OCI-LY3 (cell line): ENCODE results near the gene PARK7.

Experiments used
- H2AFZ ChIP-seq: fragments of 200-600, 300-600 bp; shearing (Covaris generic); 2 replicates; pipeline ENCODE4 v1.6.0; 2014; ENCODE audit warnings: antibody characterized with exemption, low read depth, low read length
- H3K27ac ChIP-seq: fragments of 200-600, 300-600 bp; sonication (generic); 2 replicates; pipeline ENCODE4 v1.5.1; 2014; ENCODE audit warnings: mild to moderate bottlenecking, low read length, moderate library complexity, mixed read lengths
- H3K27me3 ChIP-seq: fragments of 200-600, 300-600 bp; sonication (generic); 2 replicates; pipeline ENCODE4 v1.6.1; 2014; ENCODE audit warnings: low read depth, low read length, mixed read lengths
- H3K36me3 ChIP-seq: fragments of 200-600, 300-600 bp; sonication (generic); replicated peaks from 2 replicates; pipeline ENCODE3; 2014; ENCODE audit warnings: low read depth, low read length, mixed read lengths
- H3K4me1 ChIP-seq: fragments of 300-600, 200-600 bp; sonication (generic); 2 replicates; pipeline ENCODE4 v1.6.1; 2014; ENCODE audit warnings: low read length, mixed read lengths
- H3K4me2 ChIP-seq: fragments of 200-600, 300-600 bp; sonication (generic); 2 replicates; pipeline ENCODE4 v1.6.1; 2014; ENCODE audit warnings: low read length, mixed read lengths
- H3K4me3 ChIP-seq: fragments of 300-600, 200-600 bp; sonication (generic); 2 replicates; pipeline ENCODE4 v1.5.1; 2014; ENCODE audit warnings: antibody characterized with exemption, mild to moderate bottlenecking, low read length, moderate library complexity
- H3K79me2 ChIP-seq: fragments of 300-600, 200-600 bp; shearing (Covaris generic); 2 replicates; pipeline ENCODE4 v1.6.1; 2014; ENCODE audit warnings: mild to moderate bottlenecking, low read length, mixed read lengths
- H3K9ac ChIP-seq: fragments of 300-600, 200-600 bp; shearing (Covaris generic); 2 replicates; pipeline ENCODE4 v1.6.0; 2014; ENCODE audit warnings: mild to moderate bottlenecking, low read length, moderate library complexity
- H3K9me3 ChIP-seq: fragments of 200-600, 300-600 bp; shearing (Covaris generic); 2 replicates; pipeline ENCODE4 v1.6.1; 2014; ENCODE audit warnings: low read length, mixed read lengths; ENCODE audit not compliant: insufficient read depth
- H4K20me1 ChIP-seq: fragments of 200-600, 300-600 bp; sonication (generic); 2 replicates; pipeline ENCODE4 v1.6.1; 2016; ENCODE audit warnings: low read length, mixed read lengths; ENCODE audit not compliant: insufficient read depth
- CTCF ChIP-seq: fragments of 200-600, 300-600 bp; sonication (generic); IDR thresholded peaks from 2 replicates; pipeline ENCODE4 v1.5.1; 2014; ENCODE audit warnings: antibody characterized with exemption, low read length, low read depth
- EZH2phosphoT487 ChIP-seq: fragments of 200-600 bp; shearing (Covaris generic); IDR thresholded peaks from 2 replicates; pipeline ENCODE4 v1.6.1; 2018; ENCODE audit warnings: antibody characterized with exemption, mixed run types, low read depth

The PARK7 gene

GRCh38 chr1:7972285-7972684 lies 10.8 kb downstream of the PARK7 start:
- no peak overlapping the region for H3K9ac ChIP-seq
- TF ChIP-seq EZH2phosphoT487, result no peak
- TF ChIP-seq CTCF, result no peak
- peaks cover 35% of the 10 kb centered on the region for H3K79me2 ChIP-seq
- H3K9me3 ChIP-seq, result no peaks in the 10 kb centered on the region
- H3K36me3 ChIP-seq, result peaks cover 36% of the 10 kb centered on the region
- no peak overlapping the region for H3K4me2 ChIP-seq
- no peak overlapping the region for H3K4me3 ChIP-seq
- no peaks in the 10 kb centered on the region for H4K20me1 ChIP-seq
- H3K27ac ChIP-seq, result no peak overlapping the region
- H3K4me1 ChIP-seq, result no peaks in the 10 kb centered on the region
- no peaks in the 10 kb centered on the region for H3K27me3 ChIP-seq
- no peak overlapping the region for H2AFZ ChIP-seq

DNA sequence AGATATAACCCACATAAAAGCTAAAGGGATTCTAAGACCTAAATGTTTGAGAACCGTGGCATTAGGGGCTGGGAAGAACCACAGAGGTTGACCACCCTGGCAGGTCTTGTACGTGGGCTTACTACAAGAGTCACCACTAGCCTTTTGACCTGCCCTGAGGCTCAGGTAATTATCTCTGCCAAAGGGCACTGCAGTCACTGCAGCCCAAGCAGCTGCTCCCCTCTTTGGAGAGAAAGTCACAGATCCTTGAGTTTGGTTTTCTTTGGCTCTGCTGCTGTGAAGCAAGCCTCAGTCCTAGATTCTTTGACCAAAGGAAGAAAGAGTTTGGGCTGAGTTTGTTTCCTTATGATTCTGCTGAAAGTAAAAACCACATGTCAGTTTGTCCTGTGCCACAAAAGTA lies 11.6 kb downstream of the PARK7 start:
- H4K20me1 ChIP-seq, result no peaks in the 10 kb centered on the region

DNA sequence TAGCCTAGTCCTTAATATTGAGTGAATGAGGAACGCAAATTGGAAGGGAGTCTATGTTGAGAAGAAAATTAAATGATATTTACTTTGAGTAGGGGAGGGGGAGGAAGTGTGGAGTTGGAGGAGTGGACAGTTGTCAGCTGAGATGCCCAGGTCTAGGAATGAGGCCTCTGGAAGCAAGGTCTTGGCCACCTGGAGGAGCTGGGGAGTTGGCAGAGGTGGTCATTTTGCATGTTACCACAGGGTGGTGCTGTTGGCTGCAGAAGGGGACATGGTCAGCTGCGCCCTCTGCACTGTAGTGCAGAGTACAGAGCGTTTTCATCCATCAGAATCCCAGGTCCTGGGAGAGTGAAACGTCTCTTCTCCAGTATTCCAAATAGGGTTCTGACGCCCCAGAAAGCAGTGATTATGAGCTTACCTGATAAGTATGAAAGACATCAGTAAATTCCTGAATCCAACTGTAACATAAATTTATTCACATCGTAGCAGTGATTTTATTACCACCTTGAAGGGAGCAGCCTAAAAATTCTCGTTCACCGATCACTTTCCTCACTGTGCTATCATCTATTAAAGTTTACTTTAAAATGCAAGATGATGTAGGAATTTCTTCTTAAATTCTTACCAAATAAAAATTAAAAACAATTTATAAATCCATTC lies 13.8 kb downstream of the PARK7 start:
- H3K27me3 ChIP-seq, result no peaks in the 10 kb centered on the region
- no peak overlapping the region for H3K4me3 ChIP-seq
- no peaks in the 10 kb centered on the region for H4K20me1 ChIP-seq

More for the DNA sequence above, 11.6 kb downstream of the PARK7 start:
- H3K4me1 ChIP-seq, result no peaks in the 10 kb centered on the region
- H3K79me2 ChIP-seq, result peaks cover 28% of the 10 kb centered on the region; the same call in 1 of the 2 replicates
- no peaks in the 10 kb centered on the region for H3K9me3 ChIP-seq
- TF ChIP-seq EZH2phosphoT487 (no peak), CTCF (no peak)
- no peak overlapping the region for H3K4me3 ChIP-seq
- peaks cover 32% of the 10 kb centered on the region for H3K36me3 ChIP-seq
- no peak overlapping the region for H3K27ac ChIP-seq
- no peak overlapping the region for H2AFZ ChIP-seq
- H3K9ac ChIP-seq, result no peak overlapping the region
- no peaks in the 10 kb centered on the region for H3K27me3 ChIP-seq
- H3K4me2 ChIP-seq, result no peak overlapping the region

GRCh38 chr1:7980984-7981383 lies 19.5 kb downstream of the PARK7 start:
- TF ChIP-seq CTCF (no peak), EZH2phosphoT487 (no peak)
- peaks cover 2% of the 10 kb centered on the region; the same call in 1 of the 2 replicates for H3K4me1 ChIP-seq
- no peaks in the 10 kb centered on the region for H3K27me3 ChIP-seq
- H3K36me3 ChIP-seq, result peaks cover 27% of the 10 kb centered on the region
- H3K79me2 ChIP-seq, result peaks cover 7% of the 10 kb centered on the region
- no peak overlapping the region for H2AFZ ChIP-seq
- H3K4me3 ChIP-seq, result no peak overlapping the region
- no peak overlapping the region for H3K9ac ChIP-seq
- H4K20me1 ChIP-seq, result no peaks in the 10 kb centered on the region
- H3K9me3 ChIP-seq, result no peaks in the 10 kb centered on the region
- no peak overlapping the region for H3K27ac ChIP-seq
- no peak overlapping the region for H3K4me2 ChIP-seq

More for the DNA sequence above, 13.8 kb downstream of the PARK7 start:
- Histone ChIP-seq H3K9me3 (no peaks in the 10 kb centered on the region), H3K36me3 (peaks cover 27% of the 10 kb centered on the region), H3K9ac (no peak overlapping the region), H3K4me1 (no peaks in the 10 kb centered on the region), H2AFZ (no peak overlapping the region), H3K4me2 (no peak overlapping the region), H3K79me2 (0 out of 2 replicates have a peak, but pooled peaks cover 17% of the 10 kb centered on the region), H3K27ac (no peak overlapping the region)
- TF ChIP-seq CTCF (peak; percentile 53), EZH2phosphoT487 (no peak)
